Lower leg skin (tissue), 3 donors: ENCODE results near the gene LMNA.
"Not testable (repeated sequence)": the region's sequence is repeated elsewhere in the genome, so short reads cannot be mapped to it uniquely, and the experiment has no call there.

ENCODE experiments used
- POLR2A ChIP-seq, 2 donors: fragments of 450-650 bp; IDR thresholded peaks; one replicate each; pipeline ENCODE4 v1.6.1; 2016 to 2017; ENCODE audit warnings: antibody characterized with exemption in 2 of 2, mild to moderate bottlenecking in 1 of 2, moderate library complexity in 1 of 2
- TF ChIP-seq, protein P1 (sequence below), 3 donors: fragments of 450-650 bp; IDR thresholded peaks; one replicate each; pipeline ENCODE4 v1.5.1; 2016; ENCODE audit warnings: antibody characterized with exemption in 3 of 3, mild to moderate bottlenecking in 3 of 3, moderate library complexity in 2 of 3

DNA sequence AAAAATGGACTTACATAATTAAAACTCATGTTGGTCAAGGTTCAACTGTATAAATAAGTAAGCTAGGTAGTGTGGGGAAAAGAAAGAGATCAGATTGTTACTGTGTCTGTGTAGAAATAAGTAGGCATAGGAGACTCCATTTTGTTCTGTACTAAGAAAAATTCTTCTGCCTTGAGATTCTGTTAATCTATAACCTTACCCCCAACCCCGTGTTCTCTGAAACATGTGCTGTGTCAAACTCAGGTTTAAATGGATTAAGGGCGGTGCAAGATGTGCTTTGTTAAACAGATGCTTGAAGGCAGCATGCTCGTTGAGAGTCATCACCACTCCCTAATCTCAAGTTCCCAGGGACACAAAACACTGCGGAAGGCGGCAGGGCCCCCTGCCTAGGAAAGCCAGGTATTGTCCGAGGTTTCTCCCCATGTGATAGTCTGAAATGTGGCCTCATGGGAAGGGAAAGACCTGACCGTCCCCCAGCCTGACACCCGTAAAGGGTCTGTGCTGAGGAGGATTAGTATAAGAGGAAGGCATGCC, 66.9 kb downstream of the LMNA start:
- TF ChIP-seq POLR2A (IDR thresholded peaks at IDR 0.05): not testable (repeated sequence)
- TF ChIP-seq, protein P1, sequence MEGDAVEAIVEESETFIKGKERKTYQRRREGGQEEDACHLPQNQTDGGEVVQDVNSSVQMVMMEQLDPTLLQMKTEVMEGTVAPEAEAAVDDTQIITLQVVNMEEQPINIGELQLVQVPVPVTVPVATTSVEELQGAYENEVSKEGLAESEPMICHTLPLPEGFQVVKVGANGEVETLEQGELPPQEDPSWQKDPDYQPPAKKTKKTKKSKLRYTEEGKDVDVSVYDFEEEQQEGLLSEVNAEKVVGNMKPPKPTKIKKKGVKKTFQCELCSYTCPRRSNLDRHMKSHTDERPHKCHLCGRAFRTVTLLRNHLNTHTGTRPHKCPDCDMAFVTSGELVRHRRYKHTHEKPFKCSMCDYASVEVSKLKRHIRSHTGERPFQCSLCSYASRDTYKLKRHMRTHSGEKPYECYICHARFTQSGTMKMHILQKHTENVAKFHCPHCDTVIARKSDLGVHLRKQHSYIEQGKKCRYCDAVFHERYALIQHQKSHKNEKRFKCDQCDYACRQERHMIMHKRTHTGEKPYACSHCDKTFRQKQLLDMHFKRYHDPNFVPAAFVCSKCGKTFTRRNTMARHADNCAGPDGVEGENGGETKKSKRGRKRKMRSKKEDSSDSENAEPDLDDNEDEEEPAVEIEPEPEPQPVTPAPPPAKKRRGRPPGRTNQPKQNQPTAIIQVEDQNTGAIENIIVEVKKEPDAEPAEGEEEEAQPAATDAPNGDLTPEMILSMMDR (IDR thresholded peaks at IDR 0.05): not testable (repeated sequence)
